ENCODE measurements around the gene TMEM131.

TMEM131 gene

DNA sequence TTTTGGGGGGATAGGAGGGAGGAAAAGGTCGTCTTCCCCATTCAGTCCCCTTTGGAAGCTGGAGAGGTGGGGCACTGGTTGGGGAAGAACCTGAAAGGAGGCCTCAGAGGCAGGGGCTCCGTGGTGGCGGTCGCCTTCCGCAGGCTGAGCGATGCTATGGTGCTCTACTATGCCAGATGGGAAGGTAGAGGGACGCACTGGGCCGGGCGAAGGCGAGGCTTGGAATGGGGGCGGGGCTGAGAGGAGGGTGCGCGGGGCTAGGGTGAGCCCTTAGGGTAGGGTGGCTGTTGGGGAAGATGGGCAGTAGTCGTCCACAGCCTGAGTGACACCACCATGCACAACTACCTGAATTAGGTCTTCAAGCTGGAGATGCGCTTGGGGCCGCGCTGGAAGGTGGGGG is 271.2 kb downstream of the TMEM131 start:
- TF ChIP-seq, protein P1, sequence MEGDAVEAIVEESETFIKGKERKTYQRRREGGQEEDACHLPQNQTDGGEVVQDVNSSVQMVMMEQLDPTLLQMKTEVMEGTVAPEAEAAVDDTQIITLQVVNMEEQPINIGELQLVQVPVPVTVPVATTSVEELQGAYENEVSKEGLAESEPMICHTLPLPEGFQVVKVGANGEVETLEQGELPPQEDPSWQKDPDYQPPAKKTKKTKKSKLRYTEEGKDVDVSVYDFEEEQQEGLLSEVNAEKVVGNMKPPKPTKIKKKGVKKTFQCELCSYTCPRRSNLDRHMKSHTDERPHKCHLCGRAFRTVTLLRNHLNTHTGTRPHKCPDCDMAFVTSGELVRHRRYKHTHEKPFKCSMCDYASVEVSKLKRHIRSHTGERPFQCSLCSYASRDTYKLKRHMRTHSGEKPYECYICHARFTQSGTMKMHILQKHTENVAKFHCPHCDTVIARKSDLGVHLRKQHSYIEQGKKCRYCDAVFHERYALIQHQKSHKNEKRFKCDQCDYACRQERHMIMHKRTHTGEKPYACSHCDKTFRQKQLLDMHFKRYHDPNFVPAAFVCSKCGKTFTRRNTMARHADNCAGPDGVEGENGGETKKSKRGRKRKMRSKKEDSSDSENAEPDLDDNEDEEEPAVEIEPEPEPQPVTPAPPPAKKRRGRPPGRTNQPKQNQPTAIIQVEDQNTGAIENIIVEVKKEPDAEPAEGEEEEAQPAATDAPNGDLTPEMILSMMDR (IDR thresholded peaks at IDR 0.05; ENCODE audit: insufficient read depth, low read length, poor library complexity, severe bottlenecking), result no peak
- DNase-seq (ENCODE audit: extremely low read depth, insufficient read length), result no peak
- no peak overlapping the region for H3K4me3 ChIP-seq (replicated peaks; ENCODE audit: low read depth, low read length)

DNA sequence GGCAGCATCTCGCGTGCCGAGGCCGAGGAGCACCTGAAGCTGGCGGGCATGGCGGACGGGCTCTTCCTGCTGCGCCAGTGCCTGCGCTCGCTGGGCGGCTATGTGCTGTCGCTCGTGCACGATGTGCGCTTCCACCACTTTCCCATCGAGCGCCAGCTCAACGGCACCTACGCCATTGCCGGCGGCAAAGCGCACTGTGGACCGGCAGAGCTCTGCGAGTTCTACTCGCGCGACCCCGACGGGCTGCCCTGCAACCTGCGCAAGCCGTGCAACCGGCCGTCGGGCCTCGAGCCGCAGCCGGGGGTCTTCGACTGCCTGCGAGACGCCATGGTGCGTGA is 271.7 kb downstream of the TMEM131 start:
- Histone ChIP-seq H3K27me3 (replicated peaks; ENCODE audit: control insufficient read depth, insufficient read depth, low read length) (no peaks in the 10 kb centered on the region), H3K36me3 (ENCODE audit: control insufficient read depth, insufficient read depth, low read length) (no peaks in the 10 kb centered on the region), H3K4me3 (replicated peaks; ENCODE audit: low read depth, low read length) (no peak overlapping the region)
- DNase-seq (ENCODE audit: extremely low read depth, insufficient read length), result no peak
- TF ChIP-seq, protein P1 (IDR thresholded peaks at IDR 0.05; ENCODE audit: insufficient read depth, low read length, poor library complexity, severe bottlenecking), result no peak

More for the DNA sequence above, 271.2 kb downstream of the TMEM131 start:
- Histone ChIP-seq H3K36me3 (ENCODE audit: control insufficient read depth, insufficient read depth, low read length) (no peaks in the 10 kb centered on the region), H3K27me3 (replicated peaks; ENCODE audit: control insufficient read depth, insufficient read depth, low read length) (no peaks in the 10 kb centered on the region)

DNA sequence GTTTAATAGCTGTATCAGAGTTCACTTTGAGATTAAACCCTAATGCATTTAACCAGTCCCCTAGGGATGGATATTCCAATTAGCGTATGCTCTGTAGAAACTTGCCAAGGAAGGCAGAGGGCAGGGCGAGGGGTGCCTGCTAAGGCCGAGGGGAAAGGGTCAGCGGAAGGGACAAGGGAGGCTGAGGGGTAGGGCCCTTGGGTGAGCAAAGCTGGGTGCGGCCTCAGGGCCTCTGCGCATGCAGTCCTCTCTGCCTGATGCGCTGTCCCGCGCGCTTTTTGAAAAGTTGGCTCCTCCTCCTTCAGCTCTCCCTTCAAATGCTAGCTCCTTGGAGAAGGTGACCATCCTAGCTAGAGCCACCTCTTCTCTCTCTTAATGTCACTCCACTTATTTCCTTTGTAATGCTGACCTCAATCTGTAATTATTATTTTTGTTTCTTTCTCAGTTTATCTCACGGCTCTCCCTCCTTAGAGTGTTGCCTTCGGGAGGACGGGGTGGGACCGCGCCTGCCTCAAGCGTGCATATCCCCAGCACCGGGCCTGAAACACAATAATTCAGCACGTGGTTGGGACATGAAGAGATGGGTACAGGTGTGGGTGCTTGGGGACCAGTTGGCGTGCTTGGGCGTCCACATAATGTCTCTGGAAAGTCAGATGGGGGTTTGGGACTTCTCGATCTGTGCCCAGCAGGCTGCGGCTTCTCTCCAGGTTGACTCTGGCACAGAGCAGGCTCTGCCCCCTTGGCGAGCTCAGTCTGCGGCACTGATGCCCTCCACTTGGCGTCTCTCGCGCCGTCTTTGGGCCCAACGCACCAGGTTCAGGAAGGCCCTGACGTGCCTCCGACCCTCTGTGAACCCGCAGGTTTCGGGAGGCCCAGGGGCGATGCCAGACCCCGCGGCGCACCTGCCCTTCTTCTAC is 272.3 kb downstream of the TMEM131 start:
- H3K27me3 ChIP-seq (replicated peaks; ENCODE audit: control insufficient read depth, insufficient read depth, low read length), result no peaks in the 10 kb centered on the region
- DNase-seq (ENCODE audit: extremely low read depth, insufficient read length), result no peak
- H3K36me3 ChIP-seq (ENCODE audit: control insufficient read depth, insufficient read depth, low read length), result no peaks in the 10 kb centered on the region
- TF ChIP-seq, protein P1 (IDR thresholded peaks at IDR 0.05; ENCODE audit: insufficient read depth, low read length, poor library complexity, severe bottlenecking), result no peak
- H3K4me3 ChIP-seq (replicated peaks; ENCODE audit: low read depth, low read length), result no peak overlapping the region

DNA sequence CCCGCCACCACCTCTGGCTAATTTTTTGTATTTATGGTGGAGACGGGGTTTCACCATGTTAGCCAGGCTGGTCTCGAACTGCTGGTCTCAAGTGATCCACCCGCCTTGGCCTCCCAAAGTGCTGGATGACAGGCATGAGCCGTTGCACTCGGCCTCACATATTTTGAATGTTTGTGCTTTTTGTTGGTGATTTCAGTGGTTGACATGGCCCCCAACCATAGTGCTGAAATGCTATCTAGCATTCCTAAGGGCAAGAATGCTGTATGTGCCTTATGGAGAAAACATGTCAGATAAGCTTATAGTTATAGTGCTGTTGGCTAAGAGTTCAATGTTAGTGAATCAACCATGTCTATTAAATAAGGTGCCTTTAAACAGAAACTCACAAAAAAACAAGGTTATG is 273.5 kb downstream of the TMEM131 start:
- Histone ChIP-seq H3K4me3 (replicated peaks; ENCODE audit: low read depth, low read length) (no peak overlapping the region), H3K36me3 (ENCODE audit: control insufficient read depth, insufficient read depth, low read length) (no peaks in the 10 kb centered on the region), H3K27me3 (replicated peaks; ENCODE audit: control insufficient read depth, insufficient read depth, low read length) (no peaks in the 10 kb centered on the region)
- DNase-seq (ENCODE audit: extremely low read depth, insufficient read length), result no peak
- TF ChIP-seq, protein P1 (IDR thresholded peaks at IDR 0.05; ENCODE audit: insufficient read depth, low read length, poor library complexity, severe bottlenecking), result no peak

DNA sequence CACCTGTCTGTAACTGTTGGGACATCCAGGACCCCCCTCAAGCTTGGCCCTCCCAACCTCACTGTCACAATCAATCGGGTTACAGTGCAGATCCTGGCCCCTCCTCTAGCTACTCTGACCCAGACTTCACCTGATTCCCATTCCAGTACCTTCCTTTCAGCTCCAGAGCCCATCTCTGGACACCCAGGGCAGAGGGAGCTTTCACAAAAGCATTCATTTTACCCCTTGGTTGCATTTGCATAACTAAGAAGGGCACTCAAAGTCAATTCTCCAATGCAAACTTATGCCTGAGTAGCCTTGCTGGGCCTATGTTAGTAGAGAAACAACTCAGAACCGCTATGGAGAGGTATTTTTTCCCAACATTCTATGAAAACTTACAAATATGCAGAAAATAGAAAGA is 275.0 kb downstream of the TMEM131 start:
- no peak for DNase-seq (ENCODE audit: extremely low read depth, insufficient read length)
- TF ChIP-seq, protein P1 (IDR thresholded peaks at IDR 0.05; ENCODE audit: insufficient read depth, low read length, poor library complexity, severe bottlenecking), result no peak
- no peaks in the 10 kb centered on the region for H3K36me3 ChIP-seq (ENCODE audit: control insufficient read depth, insufficient read depth, low read length)
- H3K27me3 ChIP-seq (replicated peaks; ENCODE audit: control insufficient read depth, insufficient read depth, low read length), result no peaks in the 10 kb centered on the region
- H3K4me3 ChIP-seq (replicated peaks; ENCODE audit: low read depth, low read length), result no peak overlapping the region

All from GM06990 (cell line).